ENCODE results near the gene TMEM63C.
A peak's percentile ranks its signal among the peaks of the same experiment; 100 is the strongest.

The TMEM63C gene, protein sequence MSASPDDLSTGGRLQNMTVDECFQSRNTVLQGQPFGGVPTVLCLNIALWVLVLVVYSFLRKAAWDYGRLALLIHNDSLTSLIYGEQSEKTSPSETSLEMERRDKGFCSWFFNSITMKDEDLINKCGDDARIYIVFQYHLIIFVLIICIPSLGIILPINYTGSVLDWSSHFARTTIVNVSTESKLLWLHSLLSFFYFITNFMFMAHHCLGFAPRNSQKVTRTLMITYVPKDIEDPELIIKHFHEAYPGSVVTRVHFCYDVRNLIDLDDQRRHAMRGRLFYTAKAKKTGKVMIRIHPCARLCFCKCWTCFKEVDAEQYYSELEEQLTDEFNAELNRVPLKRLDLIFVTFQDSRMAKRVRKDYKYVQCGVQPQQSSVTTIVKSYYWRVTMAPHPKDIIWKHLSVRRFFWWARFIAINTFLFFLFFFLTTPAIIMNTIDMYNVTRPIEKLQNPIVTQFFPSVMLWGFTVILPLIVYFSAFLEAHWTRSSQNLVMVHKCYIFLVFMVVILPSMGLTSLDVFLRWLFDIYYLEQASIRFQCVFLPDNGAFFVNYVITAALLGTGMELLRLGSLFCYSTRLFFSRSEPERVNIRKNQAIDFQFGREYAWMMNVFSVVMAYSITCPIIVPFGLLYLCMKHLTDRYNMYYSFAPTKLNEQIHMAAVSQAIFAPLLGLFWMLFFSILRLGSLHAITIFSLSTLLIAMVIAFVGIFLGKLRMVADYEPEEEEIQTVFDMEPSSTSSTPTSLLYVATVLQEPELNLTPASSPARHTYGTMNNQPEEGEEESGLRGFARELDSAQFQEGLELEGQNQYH

GRCh38 chr14:77181603-77182437 lies at the start of gene TMEM63C:
TMEM63C (plus strand) TSS chr14:77181798; CDS start chr14:77218814, 37,016 bp downstream.
- DNase-seq: peak; percentile 63

DNA sequence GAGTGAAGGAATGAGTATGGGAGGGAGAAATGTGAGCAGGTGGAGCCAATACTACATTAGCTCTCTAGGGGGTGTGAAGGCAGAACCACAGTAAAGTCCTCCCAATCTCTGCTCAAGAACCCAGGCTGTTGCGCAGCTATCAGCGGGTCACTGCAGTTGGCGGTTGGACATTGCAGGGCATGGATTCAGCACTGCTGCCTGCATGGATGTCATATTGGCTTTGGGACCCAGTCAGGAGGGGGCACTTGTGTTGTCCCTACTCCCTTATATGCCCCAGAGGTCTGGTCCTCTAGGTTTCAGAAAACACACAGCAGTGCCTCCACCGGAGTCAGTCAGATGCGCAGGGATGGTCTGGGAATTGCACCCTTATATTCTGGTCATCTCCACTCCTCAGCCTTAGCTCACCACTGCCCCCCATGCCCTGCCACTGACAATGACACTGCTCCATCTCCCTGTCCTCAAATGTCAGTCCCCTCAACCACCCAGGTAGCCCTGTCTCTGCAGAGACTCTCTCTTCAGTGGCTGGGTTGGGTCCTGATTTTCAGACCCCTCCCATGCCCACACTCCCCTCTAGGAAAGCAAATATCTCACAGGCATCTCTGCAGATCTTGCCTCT lies 49.6 kb upstream of the TMEM63C start:
- DNase-seq: no peak

DNA sequence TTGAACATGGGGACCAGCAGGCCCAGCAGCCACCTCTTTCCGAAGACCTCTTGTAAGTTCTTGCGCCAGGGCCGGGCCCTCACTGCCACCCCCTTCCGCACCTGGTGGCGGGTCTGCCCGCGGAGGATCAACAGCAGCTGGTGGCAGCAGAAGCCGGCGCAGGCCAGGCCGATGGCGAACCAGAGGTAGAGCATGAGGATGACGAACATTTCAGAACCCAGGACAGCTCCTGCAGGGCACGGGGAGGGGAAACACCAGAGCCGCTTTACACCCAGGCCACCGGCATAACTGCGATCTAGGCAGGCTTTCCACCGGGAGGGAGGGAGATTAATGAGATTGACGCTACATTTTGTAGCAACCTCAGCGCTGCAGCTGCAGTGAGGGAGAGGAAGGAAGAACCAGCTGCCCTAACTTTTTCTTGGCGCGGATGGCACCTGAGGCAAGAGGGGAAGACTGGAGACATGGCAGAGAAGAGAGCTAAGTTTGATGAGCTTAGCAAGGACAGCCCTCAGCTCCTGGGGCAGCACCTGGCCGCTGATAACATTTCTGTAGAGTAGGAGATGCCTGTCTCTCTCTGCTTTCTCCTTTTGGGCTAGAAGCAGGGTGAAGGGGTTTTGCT lies 47.8 kb upstream of the TMEM63C start:
- peak; percentile 43 for DNase-seq

- no peak for DNase-seq
Observed at GRCh38 chr14:77139022-77139421, 42.6 kb upstream of the TMEM63C start.

DNA sequence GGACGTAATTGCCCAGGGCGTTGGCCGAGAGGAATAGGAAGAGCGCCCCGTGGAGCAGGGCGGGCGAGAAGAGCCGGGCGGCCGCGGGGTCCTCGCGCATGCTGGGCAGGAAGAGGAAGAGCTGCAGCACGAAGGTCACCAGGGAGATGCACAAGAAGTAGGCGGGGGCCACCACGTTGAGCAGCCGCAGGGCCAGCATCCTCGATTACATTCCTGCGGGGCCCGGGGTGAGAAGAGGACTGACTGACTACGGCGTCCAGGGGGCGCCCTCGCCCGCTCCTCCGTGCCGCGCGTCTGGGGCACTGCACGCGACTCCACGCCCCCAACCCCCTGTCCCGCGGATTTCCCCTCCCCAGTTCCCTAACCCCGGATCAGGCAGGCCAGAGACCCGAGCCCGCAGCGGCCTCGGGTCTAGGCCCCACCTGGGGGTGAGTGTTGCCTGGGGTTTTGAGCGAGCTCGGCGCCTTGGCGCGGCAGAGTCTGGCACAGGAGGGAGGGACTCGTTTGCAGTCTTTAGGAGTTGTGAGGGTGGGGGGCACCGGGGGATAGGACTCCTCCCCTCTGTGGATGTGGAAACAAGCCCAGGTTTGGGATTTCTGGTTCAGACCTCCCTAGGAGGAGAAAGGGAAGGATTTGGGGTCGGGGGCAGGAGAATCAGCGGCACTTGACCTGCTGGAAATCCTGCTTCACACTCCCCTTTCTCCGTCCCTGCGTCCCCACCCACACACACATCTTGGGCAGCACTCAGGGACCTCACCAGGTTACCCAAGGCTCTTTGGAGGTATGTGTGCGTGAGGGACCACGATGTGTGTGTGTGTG lies 41.8 kb upstream of the TMEM63C start:
- peak; percentile 28 for DNase-seq

DNA sequence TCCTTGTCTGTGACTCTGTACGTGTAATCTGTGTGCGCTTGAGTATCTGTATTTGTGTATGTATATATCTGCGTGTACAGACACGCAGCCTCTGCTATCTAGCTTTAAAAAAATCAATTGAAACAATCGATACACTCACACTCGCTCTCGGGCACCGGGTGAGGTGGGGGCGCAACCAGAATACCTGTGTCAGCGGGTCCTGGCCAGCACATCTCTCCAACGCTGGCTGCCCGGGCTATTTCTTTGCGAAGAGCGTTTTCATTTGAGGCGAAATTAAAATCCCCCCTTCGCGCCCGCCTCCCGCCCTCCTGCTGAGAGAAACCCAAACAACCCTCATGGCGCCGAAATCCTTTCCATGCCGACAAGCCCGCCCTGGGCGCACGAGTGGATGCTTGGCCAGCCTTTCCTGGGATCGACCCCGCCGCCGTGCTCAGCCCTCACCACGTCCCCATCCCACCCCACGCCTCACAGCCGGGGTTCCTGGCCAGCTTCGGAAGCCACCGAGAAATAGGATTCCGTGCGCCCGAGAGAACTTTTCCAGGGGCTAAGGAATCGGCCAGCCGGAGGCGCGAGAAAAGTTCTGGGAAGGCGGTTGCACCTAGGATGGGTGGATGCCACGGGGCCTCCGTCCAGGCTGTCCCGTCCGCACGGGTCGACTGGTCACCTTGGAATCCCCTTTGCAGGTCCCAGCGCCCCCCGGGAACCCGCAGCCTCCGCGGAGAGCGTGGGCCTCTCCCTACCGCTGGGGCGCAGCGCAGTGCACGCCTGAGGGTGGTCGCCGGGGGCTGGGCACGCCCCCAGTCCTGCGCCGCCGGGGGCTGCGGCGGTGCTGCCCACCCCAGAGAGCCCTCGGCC lies 41.0 kb upstream of the TMEM63C start:
- DNase-seq: no peak

- DNase-seq: no peak
Observed at GRCh38 chr14:77141214-77142004, 40.2 kb upstream of the TMEM63C start, which contains the start of gene ZDHHC22. ZDHHC22 (minus strand) TSS chr14:77141791; CDS start chr14:77139738, 2,053 bp downstream.

- DNase-seq: no peak
Observed at GRCh38 chr14:77142005-77142800, 39.4 kb upstream of the TMEM63C start.

DNA sequence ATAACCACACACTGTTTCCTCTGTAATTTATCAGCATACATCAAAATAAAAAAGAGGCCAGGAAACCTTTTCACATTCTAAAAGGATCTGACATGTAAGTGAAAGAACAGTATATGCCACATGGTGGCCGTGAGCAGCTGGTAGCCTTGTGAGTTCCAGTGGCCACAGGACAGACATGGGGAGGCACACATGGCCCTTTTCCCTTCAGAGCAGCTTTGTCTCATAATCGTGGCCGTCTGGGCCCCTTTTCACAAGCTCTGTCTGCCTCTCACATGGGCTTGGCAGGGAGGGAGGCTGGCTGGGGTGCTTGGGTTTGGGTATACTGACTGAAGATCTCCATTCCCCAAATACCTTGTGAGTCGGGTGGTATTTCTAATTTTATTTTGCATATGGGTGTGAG lies 38.5 kb upstream of the TMEM63C start:
- no peak for DNase-seq

DNA sequence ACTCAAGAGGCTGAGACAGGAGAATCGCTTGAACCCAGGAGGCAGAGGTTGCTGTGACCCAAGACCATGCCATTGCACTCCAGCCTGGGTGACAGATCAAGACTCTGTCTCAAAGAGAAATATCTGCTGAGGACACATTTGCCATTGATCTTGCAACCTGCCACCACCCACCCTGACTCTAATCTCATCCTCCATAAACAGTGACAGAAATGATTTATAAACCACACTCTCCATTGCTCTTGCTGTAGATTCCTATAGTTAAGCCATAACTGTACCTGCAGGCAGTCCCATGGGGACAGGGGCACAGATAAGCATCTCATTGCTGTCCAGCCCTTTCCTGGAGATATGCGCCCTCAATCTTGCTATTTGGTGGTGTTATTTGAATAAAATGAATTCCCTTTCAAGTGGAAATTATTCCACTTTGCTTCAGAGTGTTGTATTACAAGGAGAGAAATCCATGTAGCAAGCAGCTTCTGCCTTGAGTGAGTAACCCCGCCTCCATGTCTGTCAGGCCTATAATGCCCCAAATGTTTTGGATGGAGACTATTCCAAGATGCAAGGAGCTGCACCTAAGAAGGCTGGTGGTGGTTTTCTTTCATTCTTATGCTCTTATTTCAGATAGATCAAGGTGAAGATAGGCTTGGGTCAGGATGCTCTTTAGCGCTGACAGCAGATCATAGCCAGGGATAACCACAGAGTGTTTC lies 37.0 kb upstream of the TMEM63C start:
- no peak for DNase-seq

DNA sequence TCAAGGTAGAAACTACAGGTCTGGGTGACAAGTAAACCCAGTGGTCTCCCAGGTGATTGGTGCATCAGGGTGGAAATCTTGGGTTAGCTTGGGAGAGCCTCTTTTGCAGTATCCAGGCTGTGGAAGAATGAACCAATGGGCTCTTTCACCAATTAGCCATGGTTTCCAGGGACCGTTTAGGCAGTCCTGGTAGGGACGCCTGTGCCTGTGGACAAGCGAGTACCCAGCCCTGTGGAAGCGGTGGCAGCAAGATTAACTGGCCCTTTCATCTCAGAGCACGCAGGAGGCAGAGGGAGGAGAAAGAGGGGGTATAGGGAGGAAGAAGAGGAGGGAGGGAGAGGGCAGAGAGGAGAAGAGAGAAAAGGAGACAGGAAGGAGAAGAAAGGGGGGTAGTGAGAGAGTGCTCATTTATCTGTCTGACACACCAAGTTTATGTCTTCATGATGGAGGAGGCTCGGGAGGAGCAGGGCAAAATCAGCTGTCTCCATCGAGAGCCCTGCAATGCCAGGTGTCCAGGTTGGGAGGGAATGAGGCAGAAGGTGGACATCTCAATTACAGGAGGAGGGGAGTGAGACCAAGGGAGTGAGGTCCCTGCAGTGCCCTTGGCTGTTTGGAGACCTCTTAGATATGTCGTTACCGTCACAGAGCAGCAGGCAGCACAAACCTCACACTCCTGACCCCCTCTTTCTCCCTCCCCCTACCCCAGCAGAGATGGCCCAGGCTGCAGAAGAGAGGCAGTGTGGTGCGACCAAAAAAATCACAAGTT lies 35.4 kb upstream of the TMEM63C start:
- no peak for DNase-seq

DNA sequence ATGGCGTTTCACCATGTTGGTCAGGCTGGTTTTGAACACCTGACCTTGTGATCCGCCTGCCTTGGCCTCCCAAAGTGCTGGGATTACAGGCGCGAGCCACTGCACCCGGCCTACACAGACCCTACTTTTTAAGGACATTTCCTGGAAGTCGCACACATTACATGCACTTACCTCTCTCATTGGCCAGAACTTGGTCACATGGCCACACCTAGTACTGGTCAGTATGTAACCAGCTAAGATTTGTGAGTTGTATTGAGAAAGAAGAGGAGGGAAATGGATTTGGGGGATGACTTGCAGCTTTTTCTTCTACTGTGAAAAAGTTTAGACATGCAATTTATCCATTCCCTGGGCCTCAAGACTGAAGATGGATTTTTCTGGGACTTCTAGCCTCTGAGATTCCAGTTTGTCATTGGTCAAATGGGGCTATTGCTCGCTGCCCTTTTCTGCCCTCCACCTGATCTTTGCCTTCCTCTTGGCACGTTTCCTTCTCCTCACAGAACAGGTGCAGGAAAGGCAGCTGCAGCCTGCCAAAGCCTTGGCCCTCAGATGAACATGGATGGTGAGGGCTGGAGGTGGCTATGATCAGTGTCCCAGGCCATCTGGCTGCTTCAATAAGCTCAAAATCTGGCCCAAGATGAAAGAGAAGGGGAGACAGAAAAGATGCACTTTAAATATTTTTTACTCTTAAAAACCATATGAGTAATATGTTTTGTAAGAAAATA lies 32.9 kb upstream of the TMEM63C start:
- no peak for DNase-seq

GRCh38 chr14:77151245-77151644 lies 30.4 kb upstream of the TMEM63C start:
- peak; percentile 14 for DNase-seq

DNA sequence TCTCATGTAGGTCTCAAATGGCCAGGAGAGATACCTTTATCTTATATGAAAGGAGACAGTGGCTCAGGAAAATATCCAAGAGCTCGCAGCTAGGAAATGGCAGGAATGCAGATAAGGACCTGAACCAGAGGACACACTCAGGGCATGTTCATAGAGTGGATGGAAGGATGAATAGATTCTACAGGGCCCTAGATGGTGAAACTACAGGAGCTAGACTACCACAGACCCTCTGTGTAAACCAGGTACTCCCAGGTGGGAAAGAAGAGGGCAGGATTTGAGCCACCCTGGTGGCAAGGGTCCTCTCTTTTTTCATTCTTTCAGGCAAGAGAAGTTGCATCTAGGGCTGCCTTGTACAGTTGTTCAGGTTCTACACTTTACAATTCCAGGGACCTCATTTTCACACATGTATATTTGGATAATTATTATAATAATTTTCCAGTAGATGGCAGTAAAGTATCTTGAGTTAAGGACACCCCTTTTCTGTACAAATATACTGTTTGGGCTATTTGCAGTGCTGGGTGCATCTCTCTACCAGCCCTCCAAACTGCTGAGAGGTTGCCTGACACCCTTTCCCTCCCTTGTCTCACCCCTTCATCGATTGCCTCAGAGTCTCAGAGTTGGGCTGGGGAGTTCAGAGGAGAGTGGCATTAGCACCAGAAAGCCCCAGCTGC lies 29.5 kb upstream of the TMEM63C start:
- no peak for DNase-seq

GRCh38 chr14:77153802-77154201 lies 27.8 kb upstream of the TMEM63C start:
- no peak for DNase-seq

- DNase-seq: no peak
Observed at GRCh38 chr14:77154421-77154820, 27.2 kb upstream of the TMEM63C start.

Data from CD4-positive, alpha-beta T cell treated with Interleukin-6 for 4 hours (primary cell).